ENCODE results near the gene LRBA. TPM values are rescaled to one million over a fixed set of nuclear protein-coding genes. Genes with fewer than 3 reads are reported as not detected.

LRBA gene
- total RNA-seq, 1 donor from 2014 or later, result 31.0 TPM

GRCh38 chr4:150332086-150332485, 683.0 kb downstream of the LRBA start:
- no peak for DNase-seq (ENCODE audit: low read depth in 2 of 2)

- no peak for DNase-seq (ENCODE audit: low read depth in 2 of 2)
These were observed 685.7 kb downstream of the LRBA start for GRCh38 chr4:150329373-150329772.

DNA sequence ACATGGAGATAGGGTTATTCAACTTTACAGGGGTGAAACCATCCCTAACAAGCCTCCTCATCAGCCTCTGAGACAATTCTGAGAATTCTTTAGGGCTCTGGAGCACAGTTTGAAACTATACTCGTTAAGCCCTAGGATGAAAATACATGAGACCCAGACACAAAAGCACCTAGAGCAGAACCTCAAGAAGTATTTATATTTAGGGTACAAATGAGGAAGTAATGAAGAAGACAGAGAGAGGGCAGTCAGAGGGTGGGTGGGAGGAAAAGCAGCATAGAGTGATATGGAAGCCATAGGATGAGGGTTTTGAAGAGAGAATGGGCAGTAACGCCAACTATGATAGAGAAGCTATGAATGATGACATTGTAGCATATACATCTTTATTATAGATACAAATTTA, 686.6 kb downstream of the LRBA start:
- DNase-seq (ENCODE audit: low read depth in 2 of 2), result no peak

GRCh38 chr4:150327262-150327780, 687.8 kb downstream of the LRBA start:
- no peak for DNase-seq (ENCODE audit: low read depth in 2 of 2)

DNA sequence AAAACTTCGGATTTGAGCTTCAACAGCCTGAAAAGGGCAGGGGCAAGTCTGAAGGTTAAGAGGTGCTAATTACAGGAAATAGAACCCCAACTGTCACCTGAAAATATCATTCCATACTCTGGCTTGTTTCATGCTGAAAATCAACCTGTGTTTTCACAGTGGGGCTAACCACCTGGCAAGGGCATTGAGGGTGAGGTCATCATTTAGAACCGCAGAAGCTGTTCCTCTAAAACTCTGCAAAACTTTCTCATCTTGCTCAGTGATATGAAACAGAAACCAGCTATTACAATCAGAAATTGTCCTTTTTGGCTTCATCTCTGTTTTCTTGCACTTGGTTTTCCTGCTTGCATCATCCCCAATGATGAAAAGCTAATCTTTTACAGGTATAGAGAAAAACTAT, 689.2 kb downstream of the LRBA start:
- DNase-seq (ENCODE audit: low read depth in 2 of 2), result no peak

- peak in 1 of 2 donors; percentile 2 for DNase-seq (ENCODE audit: low read depth in 2 of 2)
These were observed 691.4 kb downstream of the LRBA start for GRCh38 chr4:150323406-150324325.

DNA sequence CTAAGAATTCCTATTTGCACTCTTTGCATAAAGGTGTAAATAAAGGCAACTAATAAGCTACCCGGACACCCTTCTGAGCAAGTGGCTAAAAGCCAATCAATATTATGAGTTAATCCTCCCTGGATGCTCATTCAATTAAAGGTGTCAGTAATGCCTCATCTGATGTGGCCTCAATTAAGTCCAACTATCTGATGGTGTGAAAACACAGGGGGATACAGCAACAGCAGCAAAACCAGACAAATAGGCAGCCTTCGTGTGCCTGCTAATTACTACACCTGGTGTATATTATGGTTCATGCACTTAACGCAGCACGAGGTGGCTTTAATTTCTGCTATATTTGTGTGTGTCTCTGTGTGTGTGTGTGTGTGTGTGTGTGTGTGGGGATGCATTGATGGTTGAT, 692.4 kb downstream of the LRBA start:
- no peak for DNase-seq (ENCODE audit: low read depth in 2 of 2)

- DNase-seq (ENCODE audit: low read depth in 2 of 2), result no peak
These were observed 694.0 kb downstream of the LRBA start for GRCh38 chr4:150321113-150321512.

- DNase-seq (ENCODE audit: low read depth in 2 of 2), result no peak
These were observed 696.1 kb downstream of the LRBA start for GRCh38 chr4:150318971-150319370.

DNA sequence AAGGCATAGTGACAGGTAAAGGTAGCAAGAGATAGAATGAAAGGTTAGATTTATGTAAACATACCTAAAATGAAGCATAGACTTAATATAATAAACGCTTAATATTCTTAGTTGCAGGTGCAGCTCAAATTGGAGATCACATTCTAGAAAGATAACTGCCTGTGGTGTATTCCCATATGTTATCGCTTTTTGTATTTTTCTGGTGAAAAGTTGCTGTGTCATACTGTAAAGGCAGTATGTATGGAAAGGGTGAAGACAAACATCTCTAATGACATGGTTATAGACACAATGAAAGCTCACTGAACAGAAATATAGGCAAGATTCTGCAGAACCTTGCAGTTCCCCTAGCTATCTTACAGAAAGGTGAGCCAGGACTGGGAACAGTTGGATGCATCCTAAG, 696.6 kb downstream of the LRBA start:
- no peak for DNase-seq (ENCODE audit: low read depth in 2 of 2)

DNA sequence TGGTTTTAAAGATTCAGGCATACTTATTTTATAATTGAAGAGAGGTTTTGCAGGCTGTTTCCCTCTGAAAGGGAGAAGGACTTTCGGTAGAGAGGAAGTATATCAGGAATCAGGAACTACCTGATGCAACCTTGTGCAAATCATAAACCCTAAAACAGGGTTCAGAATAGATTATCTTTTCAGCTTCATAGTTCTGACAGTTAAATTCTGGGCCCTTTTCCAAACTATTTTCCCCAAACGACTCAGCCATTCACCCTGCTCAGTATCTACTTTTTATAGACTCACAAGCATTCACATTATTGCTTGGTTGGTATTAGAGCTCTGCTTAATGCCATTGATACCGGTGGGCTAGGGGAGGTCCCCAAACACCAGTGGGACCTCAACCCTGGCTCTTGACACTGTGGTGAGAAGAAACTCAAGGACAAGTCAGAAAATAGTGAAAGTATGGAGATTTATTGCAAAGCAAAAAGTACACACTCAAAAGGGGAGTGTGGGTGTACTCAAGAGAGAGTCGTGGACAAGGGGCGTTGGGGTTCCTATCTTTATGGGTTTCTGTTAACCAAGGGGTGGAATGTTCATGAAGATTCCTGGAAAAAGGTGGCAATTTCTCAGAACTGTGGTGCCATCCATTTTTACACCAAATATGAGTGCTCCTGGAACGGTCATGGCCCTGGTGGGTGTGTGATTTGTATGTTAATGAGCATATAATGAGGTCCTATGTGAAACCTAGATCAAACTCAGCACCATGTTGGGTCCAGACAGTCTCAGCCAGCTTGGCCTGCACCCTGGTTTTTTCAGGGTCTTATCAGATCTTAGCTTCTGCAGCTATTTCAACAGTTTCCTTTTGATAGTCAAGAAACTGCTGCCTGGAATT, 698.5 kb downstream of the LRBA start:
- no peak for DNase-seq (ENCODE audit: low read depth in 2 of 2)

DNA sequence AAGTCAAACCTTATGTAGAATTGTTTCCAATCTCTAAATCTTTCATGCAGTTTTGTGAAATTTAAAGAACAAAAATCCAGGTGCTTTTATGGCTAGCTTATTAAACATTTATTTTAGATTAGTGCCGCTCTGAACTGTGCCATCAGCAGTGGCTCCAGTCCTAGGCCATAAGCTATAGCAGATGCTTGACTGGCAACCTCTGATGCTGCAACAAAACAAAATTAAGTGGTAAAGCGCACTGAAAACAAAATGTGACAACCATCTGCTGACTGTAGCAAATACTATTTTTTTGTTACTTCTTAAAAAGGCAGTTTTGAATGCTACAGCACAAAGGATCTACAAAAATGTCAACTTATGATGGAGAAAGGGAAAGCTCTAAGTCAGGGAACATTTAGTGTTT, 699.4 kb downstream of the LRBA start:
- DNase-seq (ENCODE audit: low read depth in 2 of 2), result no peak

DNA sequence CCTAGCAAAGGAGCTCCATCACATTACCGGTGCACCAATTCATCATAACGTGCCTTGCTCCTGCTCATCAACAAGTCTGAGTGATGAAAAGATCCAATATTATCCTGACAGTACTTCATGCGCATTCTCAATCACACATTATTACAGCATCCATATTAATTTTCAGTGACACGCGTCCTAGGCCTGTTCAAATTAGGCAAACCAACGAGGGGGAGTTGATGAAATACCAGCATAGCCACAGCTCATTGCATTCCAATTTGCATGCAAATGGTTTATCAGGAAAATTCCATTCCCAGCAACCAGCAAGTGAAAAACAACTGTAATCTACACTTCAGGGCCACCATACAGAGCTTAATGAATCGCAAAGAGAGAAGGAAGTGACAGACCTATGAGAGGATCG, 699.9 kb downstream of the LRBA start:
- no peak for DNase-seq (ENCODE audit: low read depth in 2 of 2)

GRCh38 chr4:150314031-150314430, 701.1 kb downstream of the LRBA start:
- DNase-seq (ENCODE audit: low read depth in 2 of 2), result no peak

- DNase-seq (ENCODE audit: low read depth in 2 of 2), result peak; percentile 44 to 60
These were observed 704.8 kb downstream of the LRBA start for GRCh38 chr4:150310159-150310895.

- DNase-seq (ENCODE audit: low read depth in 2 of 2), result peak; percentile 60 to 82
These were observed 706.1 kb downstream of the LRBA start for GRCh38 chr4:150308824-150309472.

- no peak for DNase-seq (ENCODE audit: low read depth in 2 of 2)
These were observed 708.4 kb downstream of the LRBA start for GRCh38 chr4:150306719-150307118.

DNA sequence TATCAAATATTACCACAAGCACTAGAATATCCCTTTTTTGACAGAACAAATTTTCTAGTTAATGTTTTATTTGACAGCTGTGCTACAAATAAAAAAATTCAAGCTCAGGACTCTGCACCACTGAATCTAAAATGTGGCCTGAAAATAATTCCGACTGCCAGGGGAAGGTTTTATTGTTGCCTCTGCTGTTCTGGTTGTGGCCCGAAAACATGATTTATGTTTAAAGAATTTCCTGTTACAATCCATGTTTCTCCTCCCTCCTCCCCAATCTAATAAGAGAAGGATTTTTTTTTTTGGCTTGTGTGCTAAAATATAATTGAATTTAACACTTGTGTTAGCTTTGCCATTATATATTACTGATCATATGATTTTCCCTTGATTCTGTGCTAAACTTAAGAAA, 709.1 kb downstream of the LRBA start:
- peak; percentile 64 to 74 for DNase-seq (ENCODE audit: low read depth in 2 of 2)

DNA sequence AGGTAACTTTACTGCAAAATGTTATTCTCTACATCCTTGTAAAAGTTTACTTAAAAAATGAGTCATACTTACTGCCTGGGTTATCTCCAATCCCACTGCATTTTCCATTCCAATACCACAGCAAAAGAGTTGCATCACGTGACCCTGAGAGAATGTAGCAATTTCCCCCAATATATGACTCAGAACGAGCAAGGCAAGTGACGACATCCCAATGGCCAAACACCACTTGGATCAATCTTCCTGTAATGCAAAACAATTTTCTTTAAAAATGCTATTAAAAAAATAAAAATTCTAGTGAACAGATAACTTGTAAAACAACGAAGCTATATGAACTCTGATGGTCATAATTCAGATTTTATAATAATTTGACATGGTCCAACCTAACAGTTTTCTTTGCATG, 712.5 kb downstream of the LRBA start:
- peak; percentile 90 for DNase-seq (ENCODE audit: low read depth in 2 of 2)

- DNase-seq (ENCODE audit: low read depth in 2 of 2), result no peak
These were observed 715.3 kb downstream of the LRBA start for GRCh38 chr4:150299816-150300215.

Measured in lung microvascular endothelial cell (primary cell).